SK-N-SH treated with all-trans-retinoic acid at 6 μM for 48 hours (cell line): ENCODE results near the gene MBD5.

ENCODE experiments used
- ATAC-seq: fragments of 200-7000 bp; cut with Tn5 transposase; 3 replicates; pipeline ENCODE4 v1.9.1; 2020; ENCODE audit warnings: mild to moderate bottlenecking, moderate library complexity
- ARNTL ChIP-seq: fragments of 450-650 bp; formaldehyde crosslinking; IDR thresholded peaks from 2 replicates; pipeline ENCODE4 v1.5.0; 2020; ENCODE audit warnings: low read depth, mild to moderate bottlenecking, moderate library complexity, borderline replicate concordance
- CSDC2 ChIP-seq: fragments of 250-450 bp; sonication (Bioruptor Pico); IDR thresholded peaks from 2 replicates; pipeline ENCODE4 v1.5.0; 2020; ENCODE audit warnings: mild to moderate bottlenecking, moderate library complexity
- GLIS3 ChIP-seq: fragments of 250-450 bp; sonication (Bioruptor Pico); IDR thresholded peaks from 2 replicates; pipeline ENCODE4 v1.5.0; 2020; ENCODE audit warnings: mild to moderate bottlenecking, moderate library complexity
- ISL1 ChIP-seq: fragments of 250-450 bp; sonication (Bioruptor Pico); IDR thresholded peaks from 2 replicates; pipeline ENCODE4 v2.1.2; 2022; ENCODE audit warnings: mild to moderate bottlenecking, moderate library complexity
- OSR1 ChIP-seq: fragments of 250-450 bp; sonication (Bioruptor Pico); IDR thresholded peaks from 2 replicates; pipeline ENCODE4 v1.8.0; 2022; ENCODE audit warnings: moderate library complexity, mild to moderate bottlenecking, inconsistent platforms
- RARB ChIP-seq: fragments of 250-450 bp; sonication (Bioruptor Pico); IDR thresholded peaks from 2 replicates; pipeline ENCODE4 v1.8.0; 2021; ENCODE audit warnings: mild to moderate bottlenecking, moderate library complexity
- SNAI2 ChIP-seq: fragments of 250-450 bp; sonication (Bioruptor Pico); IDR thresholded peaks from 2 replicates; pipeline ENCODE4 v1.5.0; 2020; ENCODE audit warnings: mild to moderate bottlenecking, moderate library complexity
- TCF4 ChIP-seq: fragments of 250-450 bp; sonication (Bioruptor Pico); IDR thresholded peaks from 2 replicates; pipeline ENCODE4 v1.8.0; 2021; ENCODE audit warnings: mild to moderate bottlenecking, moderate library complexity, borderline replicate concordance
- TOX ChIP-seq: fragments of 250-450 bp; sonication (Bioruptor Pico); IDR thresholded peaks from 2 replicates; pipeline ENCODE4 v1.8.0; 2021; ENCODE audit warnings: mild to moderate bottlenecking, moderate library complexity, borderline replicate concordance
- ZC3H10 ChIP-seq: fragments of 250-450 bp; sonication (Bioruptor Pico); IDR thresholded peaks from 2 replicates; pipeline ENCODE4 v1.5.1; 2021; ENCODE audit warnings: mild to moderate bottlenecking, moderate library complexity
- ZFP3 ChIP-seq: fragments of 250-450 bp; sonication (Bioruptor Pico); IDR thresholded peaks from 2 replicates; pipeline ENCODE4 v1.5.0; 2020; ENCODE audit warnings: mild to moderate bottlenecking, moderate library complexity
- ZFP30 ChIP-seq: fragments of 450-650 bp; formaldehyde crosslinking; IDR thresholded peaks from 2 replicates; pipeline ENCODE4 v1.5.0; 2022; ENCODE audit warnings: mild to moderate bottlenecking, moderate library complexity
- ZNF565 ChIP-seq: fragments of 450-650 bp; formaldehyde crosslinking; conservative IDR thresholded peaks from 2 replicates; pipeline ENCODE4 v1.5.0; 2020; ENCODE audit warnings: low read depth, mild to moderate bottlenecking, moderate library complexity
- ZNF70 ChIP-seq: fragments of 450-650 bp; formaldehyde crosslinking; IDR thresholded peaks from 2 replicates; pipeline ENCODE4 v1.5.0; 2020; ENCODE audit warnings: mild to moderate bottlenecking, moderate library complexity
- ZNF8 ChIP-seq: fragments of 450-650 bp; formaldehyde crosslinking; IDR thresholded peaks from 2 replicates; pipeline ENCODE4 v1.5.0; 2020; ENCODE audit warnings: mild to moderate bottlenecking, moderate library complexity
- TF ChIP-seq, protein P1 (sequence below): fragments of 250-450 bp; sonication (Bioruptor Pico); IDR thresholded peaks from 2 replicates; pipeline ENCODE4 v1.5.1; 2021; ENCODE audit warnings: mild to moderate bottlenecking, moderate library complexity
- TF ChIP-seq, protein P2 (sequence below): fragments of 250-450 bp; sonication (Bioruptor Pico); IDR thresholded peaks from 2 replicates; pipeline ENCODE4 v1.5.0; 2020; ENCODE audit warnings: mild to moderate bottlenecking, moderate library complexity
- TF ChIP-seq, protein P3 (sequence below): fragments of 250-450 bp; sonication (Bioruptor Pico); IDR thresholded peaks from 2 replicates; pipeline ENCODE4 v1.8.0; 2021; ENCODE audit warnings: low read depth, mild to moderate bottlenecking, moderate library complexity, borderline replicate concordance
- TF ChIP-seq, protein P4 (sequence below): fragments of 250-450 bp; sonication (Bioruptor Pico); IDR thresholded peaks from 2 replicates; pipeline ENCODE4 v1.5.1; 2020; ENCODE audit warnings: low read depth, mild to moderate bottlenecking, moderate library complexity

The MBD5 gene

DNA sequence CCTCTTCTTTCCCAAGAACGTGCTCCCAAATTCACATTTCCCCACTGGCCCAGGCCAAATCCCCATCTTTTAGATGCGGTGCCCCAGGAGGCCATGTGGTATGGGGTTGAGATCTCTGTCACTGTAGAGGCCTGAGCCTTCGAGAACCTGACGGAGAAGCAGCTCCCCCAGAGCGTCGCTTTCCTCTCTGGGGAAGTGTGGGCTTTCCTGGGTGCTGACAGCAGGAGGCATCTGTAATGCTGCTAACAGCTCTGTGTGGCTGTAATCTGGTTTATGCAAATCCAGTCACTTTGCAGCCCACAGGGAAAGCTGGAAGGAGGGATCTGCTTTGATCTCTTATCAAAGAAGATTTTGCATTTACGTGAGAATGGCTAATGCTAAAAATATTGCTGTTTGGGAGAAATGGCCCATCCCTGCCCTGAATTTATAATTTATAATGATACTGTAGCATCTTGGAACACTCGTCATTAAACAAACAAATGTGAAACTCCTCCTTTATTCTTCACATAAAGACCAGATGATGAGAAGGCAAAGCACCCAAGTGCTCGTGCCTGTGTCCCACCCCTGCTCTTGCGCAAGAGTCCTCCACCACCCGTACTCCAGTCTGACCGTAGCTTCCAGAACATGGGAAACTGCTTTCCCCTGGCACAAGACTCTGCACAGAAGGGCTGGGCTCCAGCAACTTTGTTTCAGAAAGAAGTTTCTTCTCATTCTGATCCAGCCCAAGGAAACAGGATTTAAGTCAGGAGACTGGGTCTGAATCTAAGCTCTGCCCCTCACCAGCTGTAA lies 513.7 kb downstream of the MBD5 start:
- TF ChIP-seq ZFP3 (CRISPR knock-in tag) = no peak
- no peak for TF ChIP-seq ZFP30
- no peak for ATAC-seq

DNA sequence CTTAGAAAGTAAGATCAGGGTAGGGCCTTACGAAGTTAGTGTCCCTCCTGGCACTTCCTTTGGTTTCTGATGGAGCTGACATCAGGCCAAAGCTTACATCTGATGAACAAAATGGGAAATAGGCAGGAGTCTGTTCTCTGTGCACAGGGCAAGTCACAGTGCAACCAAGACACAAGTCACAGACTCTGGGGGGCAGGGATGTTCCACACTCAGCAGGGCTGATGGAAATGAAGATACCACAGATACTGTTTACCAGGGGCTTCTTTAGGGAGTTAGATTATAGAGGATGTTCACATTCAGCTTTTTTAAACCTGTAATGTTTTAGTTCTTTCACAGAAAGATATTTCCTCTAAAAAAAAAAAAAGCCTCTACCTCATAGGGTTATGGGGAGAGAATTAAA lies 517.5 kb downstream of the MBD5 start:
- TF ChIP-seq ISL1 = no peak
- no peak for TF ChIP-seq OSR1
- TF ChIP-seq ARNTL (CRISPR knock-in tag) = no peak
- TF ChIP-seq RARB = no peak
- no peak for TF ChIP-seq ZNF565
- TF ChIP-seq, protein P1, sequence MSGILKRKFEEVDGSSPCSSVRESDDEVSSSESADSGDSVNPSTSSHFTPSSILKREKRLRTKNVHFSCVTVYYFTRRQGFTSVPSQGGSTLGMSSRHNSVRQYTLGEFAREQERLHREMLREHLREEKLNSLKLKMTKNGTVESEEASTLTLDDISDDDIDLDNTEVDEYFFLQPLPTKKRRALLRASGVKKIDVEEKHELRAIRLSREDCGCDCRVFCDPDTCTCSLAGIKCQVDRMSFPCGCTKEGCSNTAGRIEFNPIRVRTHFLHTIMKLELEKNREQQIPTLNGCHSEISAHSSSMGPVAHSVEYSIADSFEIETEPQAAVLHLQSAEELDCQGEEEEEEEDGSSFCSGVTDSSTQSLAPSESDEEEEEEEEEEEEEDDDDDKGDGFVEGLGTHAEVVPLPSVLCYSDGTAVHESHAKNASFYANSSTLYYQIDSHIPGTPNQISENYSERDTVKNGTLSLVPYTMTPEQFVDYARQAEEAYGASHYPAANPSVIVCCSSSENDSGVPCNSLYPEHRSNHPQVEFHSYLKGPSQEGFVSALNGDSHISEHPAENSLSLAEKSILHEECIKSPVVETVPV (CRISPR knock-in tag) = no peak
- TF ChIP-seq GLIS3 = no peak
- TF ChIP-seq CSDC2 (CRISPR knock-in tag) = no peak
- TF ChIP-seq, protein P2, sequence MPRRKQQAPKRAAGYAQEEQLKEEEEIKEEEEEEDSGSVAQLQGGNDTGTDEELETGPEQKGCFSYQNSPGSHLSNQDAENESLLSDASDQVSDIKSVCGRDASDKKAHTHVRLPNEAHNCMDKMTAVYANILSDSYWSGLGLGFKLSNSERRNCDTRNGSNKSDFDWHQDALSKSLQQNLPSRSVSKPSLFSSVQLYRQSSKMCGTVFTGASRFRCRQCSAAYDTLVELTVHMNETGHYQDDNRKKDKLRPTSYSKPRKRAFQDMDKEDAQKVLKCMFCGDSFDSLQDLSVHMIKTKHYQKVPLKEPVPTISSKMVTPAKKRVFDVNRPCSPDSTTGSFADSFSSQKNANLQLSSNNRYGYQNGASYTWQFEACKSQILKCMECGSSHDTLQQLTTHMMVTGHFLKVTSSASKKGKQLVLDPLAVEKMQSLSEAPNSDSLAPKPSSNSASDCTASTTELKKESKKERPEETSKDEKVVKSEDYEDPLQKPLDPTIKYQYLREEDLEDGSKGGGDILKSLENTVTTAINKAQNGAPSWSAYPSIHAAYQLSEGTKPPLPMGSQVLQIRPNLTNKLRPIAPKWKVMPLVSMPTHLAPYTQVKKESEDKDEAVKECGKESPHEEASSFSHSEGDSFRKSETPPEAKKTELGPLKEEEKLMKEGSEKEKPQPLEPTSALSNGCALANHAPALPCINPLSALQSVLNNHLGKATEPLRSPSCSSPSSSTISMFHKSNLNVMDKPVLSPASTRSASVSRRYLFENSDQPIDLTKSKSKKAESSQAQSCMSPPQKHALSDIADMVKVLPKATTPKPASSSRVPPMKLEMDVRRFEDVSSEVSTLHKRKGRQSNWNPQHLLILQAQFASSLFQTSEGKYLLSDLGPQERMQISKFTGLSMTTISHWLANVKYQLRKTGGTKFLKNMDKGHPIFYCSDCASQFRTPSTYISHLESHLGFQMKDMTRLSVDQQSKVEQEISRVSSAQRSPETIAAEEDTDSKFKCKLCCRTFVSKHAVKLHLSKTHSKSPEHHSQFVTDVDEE (CRISPR knock-in tag) = no peak
- TF ChIP-seq SNAI2 (CRISPR knock-in tag) = no peak
- TF ChIP-seq, protein P3, sequence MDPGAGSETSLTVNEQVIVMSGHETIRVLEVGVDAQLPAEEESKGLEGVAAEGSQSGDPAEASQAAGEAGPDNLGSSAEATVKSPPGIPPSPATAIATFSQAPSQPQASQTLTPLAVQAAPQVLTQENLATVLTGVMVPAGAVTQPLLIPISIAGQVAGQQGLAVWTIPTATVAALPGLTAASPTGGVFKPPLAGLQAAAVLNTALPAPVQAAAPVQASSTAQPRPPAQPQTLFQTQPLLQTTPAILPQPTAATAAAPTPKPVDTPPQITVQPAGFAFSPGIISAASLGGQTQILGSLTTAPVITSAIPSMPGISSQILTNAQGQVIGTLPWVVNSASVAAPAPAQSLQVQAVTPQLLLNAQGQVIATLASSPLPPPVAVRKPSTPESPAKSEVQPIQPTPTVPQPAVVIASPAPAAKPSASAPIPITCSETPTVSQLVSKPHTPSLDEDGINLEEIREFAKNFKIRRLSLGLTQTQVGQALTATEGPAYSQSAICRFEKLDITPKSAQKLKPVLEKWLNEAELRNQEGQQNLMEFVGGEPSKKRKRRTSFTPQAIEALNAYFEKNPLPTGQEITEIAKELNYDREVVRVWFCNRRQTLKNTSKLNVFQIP (CRISPR knock-in tag) = no peak
- TF ChIP-seq ZC3H10 (CRISPR knock-in tag) = no peak
- no peak for TF ChIP-seq TOX
- no peak for TF ChIP-seq ZNF70 (CRISPR knock-in tag)
- TF ChIP-seq, protein P4, sequence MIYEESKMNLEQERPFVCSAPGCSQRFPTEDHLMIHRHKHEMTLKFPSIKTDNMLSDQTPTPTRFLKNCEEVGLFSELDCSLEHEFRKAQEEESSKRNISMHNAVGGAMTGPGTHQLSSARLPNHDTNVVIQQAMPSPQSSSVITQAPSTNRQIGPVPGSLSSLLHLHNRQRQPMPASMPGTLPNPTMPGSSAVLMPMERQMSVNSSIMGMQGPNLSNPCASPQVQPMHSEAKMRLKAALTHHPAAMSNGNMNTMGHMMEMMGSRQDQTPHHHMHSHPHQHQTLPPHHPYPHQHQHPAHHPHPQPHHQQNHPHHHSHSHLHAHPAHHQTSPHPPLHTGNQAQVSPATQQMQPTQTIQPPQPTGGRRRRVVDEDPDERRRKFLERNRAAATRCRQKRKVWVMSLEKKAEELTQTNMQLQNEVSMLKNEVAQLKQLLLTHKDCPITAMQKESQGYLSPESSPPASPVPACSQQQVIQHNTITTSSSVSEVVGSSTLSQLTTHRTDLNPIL (CRISPR knock-in tag) = no peak
- no peak for ATAC-seq

DNA sequence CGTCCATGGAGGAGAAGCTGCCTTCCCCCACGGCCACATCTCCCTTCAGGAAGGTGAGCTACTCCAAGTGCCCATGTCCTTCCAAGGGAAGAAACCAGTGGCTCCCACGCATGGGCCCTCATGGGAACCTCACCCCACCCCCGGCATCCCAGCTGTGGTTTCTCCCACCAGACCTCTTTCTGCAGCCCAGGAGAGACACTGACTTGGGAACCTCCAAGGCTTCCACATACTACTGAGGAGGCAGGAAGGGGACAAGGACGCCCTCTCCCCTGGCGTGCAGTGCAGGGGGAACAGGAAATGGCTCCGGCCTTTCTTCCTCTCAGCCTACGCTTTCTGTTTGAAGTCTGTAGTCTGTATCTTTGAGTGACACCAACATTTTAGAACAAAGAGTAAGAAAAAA lies 519.1 kb downstream of the MBD5 start:
- TF ChIP-seq ZFP30 (no peak), TCF4 (CRISPR knock-in tag) (no peak), ARNTL (CRISPR knock-in tag) (no peak), CSDC2 (CRISPR knock-in tag) (no peak), ZNF70 (CRISPR knock-in tag) (no peak), ZNF8 (no peak), ZC3H10 (CRISPR knock-in tag) (no peak), TOX (no peak)
- TF ChIP-seq, protein P4 (CRISPR knock-in tag) = no peak
- no peak for ATAC-seq

DNA sequence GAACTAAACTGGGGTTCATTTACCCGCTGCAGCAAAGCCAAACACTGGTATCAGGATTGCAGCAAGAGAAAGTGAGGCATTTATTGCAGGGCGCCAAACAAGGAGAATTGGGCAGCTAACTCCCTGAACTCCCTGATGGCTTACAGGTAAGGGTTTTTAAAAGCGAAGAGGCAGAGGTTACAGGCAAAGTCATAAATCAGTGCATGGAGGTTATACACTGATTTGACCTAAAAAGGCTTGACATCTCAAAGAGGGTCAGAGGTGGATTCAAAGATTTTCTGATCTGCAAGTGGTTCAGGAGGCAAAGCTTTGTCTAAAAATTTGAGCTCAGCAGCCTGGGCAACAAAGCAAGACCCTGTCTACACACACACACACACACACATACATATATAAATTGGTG lies 520.9 kb downstream of the MBD5 start:
- no peak for ATAC-seq
- TF ChIP-seq, protein P1 (CRISPR knock-in tag) = no peak
- TF ChIP-seq, protein P4 (CRISPR knock-in tag) = no peak
- no peak for TF ChIP-seq ZFP3 (CRISPR knock-in tag)
